ENCODE data around the gene GAL3ST2.

GAL3ST2 gene

DNA sequence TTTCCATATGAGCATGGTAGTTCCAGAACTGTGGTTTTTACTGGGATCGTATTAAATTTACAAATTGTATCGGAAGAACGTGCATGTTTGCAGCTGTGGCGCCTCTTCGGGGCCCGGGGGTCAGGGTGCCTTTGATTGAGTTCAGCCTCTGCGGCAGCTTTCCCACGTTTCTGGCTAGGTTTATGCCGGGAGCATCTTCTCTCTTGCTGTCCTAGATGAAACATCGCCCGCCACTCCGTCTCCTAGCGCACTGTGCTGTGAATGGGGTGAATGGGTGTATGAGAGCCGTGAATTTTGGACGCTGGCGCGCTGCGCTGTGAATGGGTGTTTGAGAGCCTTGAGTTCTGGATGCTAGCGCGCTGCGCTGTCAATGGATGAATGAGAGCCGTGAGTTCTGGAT is 69.8 kb downstream of the GAL3ST2 start:
- Histone ChIP-seq H3K27me3 (replicated peaks; ENCODE audit: control insufficient read depth, insufficient read depth, low read length) (no peaks in the 10 kb centered on the region), H3K4me3 (replicated peaks; ENCODE audit: low read depth, low read length) (no peak overlapping the region), H3K36me3 (ENCODE audit: control insufficient read depth, insufficient read depth, low read length) (no peaks in the 10 kb centered on the region)
- no peak for DNase-seq (ENCODE audit: extremely low read depth, insufficient read length)
- TF ChIP-seq, protein P1, sequence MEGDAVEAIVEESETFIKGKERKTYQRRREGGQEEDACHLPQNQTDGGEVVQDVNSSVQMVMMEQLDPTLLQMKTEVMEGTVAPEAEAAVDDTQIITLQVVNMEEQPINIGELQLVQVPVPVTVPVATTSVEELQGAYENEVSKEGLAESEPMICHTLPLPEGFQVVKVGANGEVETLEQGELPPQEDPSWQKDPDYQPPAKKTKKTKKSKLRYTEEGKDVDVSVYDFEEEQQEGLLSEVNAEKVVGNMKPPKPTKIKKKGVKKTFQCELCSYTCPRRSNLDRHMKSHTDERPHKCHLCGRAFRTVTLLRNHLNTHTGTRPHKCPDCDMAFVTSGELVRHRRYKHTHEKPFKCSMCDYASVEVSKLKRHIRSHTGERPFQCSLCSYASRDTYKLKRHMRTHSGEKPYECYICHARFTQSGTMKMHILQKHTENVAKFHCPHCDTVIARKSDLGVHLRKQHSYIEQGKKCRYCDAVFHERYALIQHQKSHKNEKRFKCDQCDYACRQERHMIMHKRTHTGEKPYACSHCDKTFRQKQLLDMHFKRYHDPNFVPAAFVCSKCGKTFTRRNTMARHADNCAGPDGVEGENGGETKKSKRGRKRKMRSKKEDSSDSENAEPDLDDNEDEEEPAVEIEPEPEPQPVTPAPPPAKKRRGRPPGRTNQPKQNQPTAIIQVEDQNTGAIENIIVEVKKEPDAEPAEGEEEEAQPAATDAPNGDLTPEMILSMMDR (IDR thresholded peaks at IDR 0.05; ENCODE audit: insufficient read depth, low read length, poor library complexity, severe bottlenecking) = no peak

GRCh38 chr2:241848761-241849615 is 72.4 kb downstream of the GAL3ST2 start:
- no peak for DNase-seq (ENCODE audit: extremely low read depth, insufficient read length)
- H3K27me3 ChIP-seq (replicated peaks; ENCODE audit: control insufficient read depth, insufficient read depth, low read length) = no peaks in the 10 kb centered on the region
- TF ChIP-seq, protein P1 (IDR thresholded peaks at IDR 0.05; ENCODE audit: insufficient read depth, low read length, poor library complexity, severe bottlenecking) = no peak
- H3K36me3 ChIP-seq (ENCODE audit: control insufficient read depth, insufficient read depth, low read length) = no peaks in the 10 kb centered on the region
- H3K4me3 ChIP-seq (replicated peaks; ENCODE audit: low read depth, low read length) = no peak overlapping the region

- H3K4me3 ChIP-seq (replicated peaks; ENCODE audit: low read depth, low read length) = no peak overlapping the region
- TF ChIP-seq, protein P1 (IDR thresholded peaks at IDR 0.05; ENCODE audit: insufficient read depth, low read length, poor library complexity, severe bottlenecking) = no peak
- no peaks in the 10 kb centered on the region for H3K27me3 ChIP-seq (replicated peaks; ENCODE audit: control insufficient read depth, insufficient read depth, low read length)
- no peaks in the 10 kb centered on the region for H3K36me3 ChIP-seq (ENCODE audit: control insufficient read depth, insufficient read depth, low read length)
- DNase-seq (ENCODE audit: extremely low read depth, insufficient read length) = no peak
These were observed 73.3 kb downstream of the GAL3ST2 start for GRCh38 chr2:241849616-241850543.

DNA sequence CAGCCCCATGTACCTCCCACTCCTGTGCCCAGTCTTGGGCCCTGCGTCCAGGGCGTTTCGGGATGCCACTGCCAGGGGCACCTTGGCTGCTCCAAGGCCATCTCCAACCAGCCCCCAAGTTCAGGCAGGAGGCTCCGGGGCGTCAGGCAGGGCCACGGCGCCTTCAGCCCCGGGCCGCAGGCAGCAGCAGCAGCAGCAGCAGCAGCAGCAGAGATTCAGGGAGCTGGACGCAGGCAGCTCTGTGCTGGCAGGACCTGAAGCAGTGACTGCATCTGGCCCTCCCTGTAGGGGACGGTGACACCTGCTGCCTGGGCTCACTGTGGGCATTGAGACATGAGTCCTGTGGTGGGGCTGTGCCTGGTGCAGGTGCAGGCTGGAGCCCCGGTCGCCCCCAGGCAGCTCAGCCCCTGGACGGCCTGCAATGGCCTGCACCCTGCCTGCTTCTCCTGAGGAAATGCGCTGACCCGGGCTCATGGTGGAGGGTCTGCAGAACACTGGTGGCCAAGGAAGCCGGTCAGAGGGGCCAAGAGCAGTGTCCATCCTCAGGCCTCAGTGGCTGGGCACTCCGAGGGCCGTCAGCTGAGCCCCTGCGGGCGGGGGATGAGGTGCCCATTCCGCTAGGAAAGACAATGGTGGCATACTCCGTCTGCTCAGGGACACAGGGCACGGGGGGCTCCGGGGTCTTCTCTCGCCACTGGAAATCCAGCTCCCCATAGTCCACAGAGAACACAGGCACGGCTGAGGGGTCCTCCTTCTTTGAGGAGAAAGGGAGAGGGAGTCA is 74.1 kb downstream of the GAL3ST2 start:
- Histone ChIP-seq H3K36me3 (ENCODE audit: control insufficient read depth, insufficient read depth, low read length) (no peaks in the 10 kb centered on the region), H3K27me3 (replicated peaks; ENCODE audit: control insufficient read depth, insufficient read depth, low read length) (no peaks in the 10 kb centered on the region), H3K4me3 (replicated peaks; ENCODE audit: low read depth, low read length) (no peak overlapping the region)
- TF ChIP-seq, protein P1 (IDR thresholded peaks at IDR 0.05; ENCODE audit: insufficient read depth, low read length, poor library complexity, severe bottlenecking) = no peak
- no peak for DNase-seq (ENCODE audit: extremely low read depth, insufficient read length)

GRCh38 chr2:241851325-241852115 is 74.9 kb downstream of the GAL3ST2 start:
- TF ChIP-seq, protein P1 (IDR thresholded peaks at IDR 0.05; ENCODE audit: insufficient read depth, low read length, poor library complexity, severe bottlenecking) = no peak
- Histone ChIP-seq H3K27me3 (replicated peaks; ENCODE audit: control insufficient read depth, insufficient read depth, low read length) (no peaks in the 10 kb centered on the region), H3K36me3 (ENCODE audit: control insufficient read depth, insufficient read depth, low read length) (no peaks in the 10 kb centered on the region), H3K4me3 (replicated peaks; ENCODE audit: low read depth, low read length) (no peak overlapping the region)
- no peak for DNase-seq (ENCODE audit: extremely low read depth, insufficient read length)
